OCI-LY7 (cell line): ENCODE measurements around the gene ANKFN1. TPM values are rescaled to one million over a fixed set of nuclear protein-coding genes. Genes with fewer than 3 reads are reported as not detected.

Source experiments
- BruUV-seq: library from RNA; stranded (reverse); fragments of 400-500 nt; replicated peaks from 2 replicates; lab custom pipeline; 2021; lab: Mats Ljungman, UMichigan
- CTCF ChIA-PET: fragments of 300-600 bp; sonication (Branson Sonifier 250); formaldehyde crosslinking; loops from one replicate; lab custom pipeline; 2022; ENCODE audit warnings: antibody characterized with exemption; ENCODE audit not compliant: unreplicated experiment; lab: Charles Lee
- POLR2A ChIA-PET: fragments of 300-600 bp; sonication (Branson Sonifier 250); formaldehyde crosslinking; loops from one replicate; lab custom pipeline; 2022; ENCODE audit warnings: antibody characterized with exemption; lab: Charles Lee
- DNase-seq: peaks from one replicate; pipeline ENCODE4 v3.0.0-alpha.2; 2015; ENCODE audit warnings: low spot score
- H2AFZ ChIP-seq: fragments of 200-600 bp; sonication (generic), shearing (Covaris generic); 2 replicates; pipeline ENCODE4 v1.6.1; 2014; ENCODE audit warnings: mild to moderate bottlenecking, antibody characterized with exemption, low read length, moderate library complexity
- H3K27ac ChIP-seq: fragments of 200-600 bp; sonication (generic); 2 replicates; pipeline ENCODE4 v1.5.1; 2014; ENCODE audit warnings: mixed run types, low read depth, mild to moderate bottlenecking, moderate library complexity, low read length, inconsistent platforms; ENCODE audit not compliant: poor library complexity, severe bottlenecking
- H3K36me3 ChIP-seq: fragments of 200-600 bp; sonication (generic); 2 replicates; pipeline ENCODE4 v1.6.1; 2014; ENCODE audit warnings: mild to moderate bottlenecking, antibody characterized with exemption, low read length, moderate library complexity, mixed read lengths; ENCODE audit not compliant: insufficient read depth
- H3K4me1 ChIP-seq: fragments of 200-600 bp; sonication (generic); 2 replicates; pipeline ENCODE4 v1.5.1; 2014; ENCODE audit warnings: mild to moderate bottlenecking, low read length; ENCODE audit not compliant: insufficient read depth, poor library complexity, severe bottlenecking
- H3K4me2 ChIP-seq: fragments of 200-600 bp; sonication (generic); 2 replicates; pipeline ENCODE4 v1.6.1; 2014; ENCODE audit warnings: mild to moderate bottlenecking, low read length
- H3K4me3 ChIP-seq: fragments of 200-600 bp; sonication (generic); 2 replicates; pipeline ENCODE4 v1.5.1; 2014; ENCODE audit warnings: mild to moderate bottlenecking, low read depth, low read length; ENCODE audit not compliant: poor library complexity, severe bottlenecking
- H3K79me2 ChIP-seq: fragments of 200-600 bp; sonication (generic); 2 replicates; pipeline ENCODE4 v1.6.1; 2016; ENCODE audit warnings: low read depth, mild to moderate bottlenecking, low read length, moderate library complexity, mixed read lengths; ENCODE audit not compliant: insufficient read depth
- H3K9me2 ChIP-seq: fragments of 200-600 bp; sonication (generic); 2 replicates; pipeline ENCODE4 v1.6.1; 2016; ENCODE audit warnings: mild to moderate bottlenecking, low read length, mixed read lengths; ENCODE audit not compliant: insufficient read depth
- H3K9me3 ChIP-seq: fragments of 200-600 bp; sonication (generic); 2 replicates; pipeline ENCODE4 v1.6.1; 2014; ENCODE audit warnings: mild to moderate bottlenecking, mixed run types, low read length, mixed read lengths
- H4K20me1 ChIP-seq: fragments of 200-600 bp; sonication (generic); 2 replicates; pipeline ENCODE4 v1.6.1; 2014; ENCODE audit warnings: mild to moderate bottlenecking, antibody characterized with exemption, low read length, moderate library complexity, mixed read lengths; ENCODE audit not compliant: insufficient read depth
- EZH2phosphoT487 ChIP-seq: fragments of 200-600 bp; sonication (generic); IDR thresholded peaks from 2 replicates; pipeline ENCODE4 v1.6.1; 2018; ENCODE audit warnings: low read depth, borderline replicate concordance, mild to moderate bottlenecking, mixed run types, antibody characterized with exemption, low read length, moderate library complexity, mixed read lengths
- intact Hi-C: fragments of 100-400 bp; cut with micrococcal nuclease; formaldehyde crosslinking; loops from one replicate; pipeline ENCODE4 v1.10.0; 2022; ENCODE audit not compliant: unreplicated experiment
- total RNA-seq, 2 experiments: library from RNA; depleted of rRNA in 1 of 2; stranded (reverse); fragments of >200 nt in 1 of 2; shearing (Covaris generic) in 1 of 2; gene quantifications; 2 replicates each; pipeline ENCODE4 v1.2.3, GENCODE V29; 2014 to 2022
- TF ChIP-seq, protein P1 (sequence below): fragments of 200-600 bp; sonication (generic); conservative IDR thresholded peaks from 2 replicates; pipeline ENCODE4 v1.5.1; 2014; ENCODE audit warnings: mild to moderate bottlenecking, antibody characterized with exemption, low read length, moderate library complexity, mixed read lengths

The ANKFN1 gene
- total RNA-seq, 2 experiments from 2014 or later, result 0.67 TPM; not detected in 1

DNA sequence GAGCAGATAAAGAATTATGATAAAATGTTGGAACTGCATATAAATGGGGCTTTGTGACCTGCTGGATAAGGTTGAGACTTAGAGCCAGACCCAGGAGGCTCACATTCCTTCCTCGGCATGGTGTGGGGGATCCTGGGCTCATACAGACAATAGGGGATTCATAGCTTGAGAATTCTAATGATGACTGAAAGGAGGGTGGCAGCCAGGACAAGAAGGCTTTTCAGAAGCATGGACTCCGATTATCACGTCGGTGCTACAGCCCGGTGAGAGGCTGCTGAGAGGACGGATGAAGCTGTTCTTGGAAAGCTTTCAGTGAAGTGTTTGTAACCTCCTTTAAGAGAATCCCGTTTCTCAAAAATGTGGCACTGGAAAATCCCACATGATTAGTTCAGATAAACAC is 167.2 kb downstream of the ANKFN1 start:
- Histone ChIP-seq H2AFZ (no peak overlapping the region), H3K9me3 (no peaks in the 10 kb centered on the region), H3K79me2 (no peaks in the 10 kb centered on the region), H3K27ac (no peak overlapping the region), H4K20me1 (no peaks in the 10 kb centered on the region), H3K36me3 (no peaks in the 10 kb centered on the region), H3K4me3 (no peak overlapping the region), H3K4me1 (no peaks in the 10 kb centered on the region), H3K9me2 (no peaks in the 10 kb centered on the region), H3K4me2 (no peak overlapping the region)
- no TSS peak for BruUV-seq
- POLR2A ChIA-PET, result interaction anchor here (0.6 kb wide), 1 partner anchor 1013 kb away, joined by 3 read pairs; no protein-coding TSS in a partner anchor
- CTCF ChIA-PET, result no interaction called here
- intact Hi-C loops, result no loop called here
- no peak for DNase-seq
- TF ChIP-seq, protein P1, sequence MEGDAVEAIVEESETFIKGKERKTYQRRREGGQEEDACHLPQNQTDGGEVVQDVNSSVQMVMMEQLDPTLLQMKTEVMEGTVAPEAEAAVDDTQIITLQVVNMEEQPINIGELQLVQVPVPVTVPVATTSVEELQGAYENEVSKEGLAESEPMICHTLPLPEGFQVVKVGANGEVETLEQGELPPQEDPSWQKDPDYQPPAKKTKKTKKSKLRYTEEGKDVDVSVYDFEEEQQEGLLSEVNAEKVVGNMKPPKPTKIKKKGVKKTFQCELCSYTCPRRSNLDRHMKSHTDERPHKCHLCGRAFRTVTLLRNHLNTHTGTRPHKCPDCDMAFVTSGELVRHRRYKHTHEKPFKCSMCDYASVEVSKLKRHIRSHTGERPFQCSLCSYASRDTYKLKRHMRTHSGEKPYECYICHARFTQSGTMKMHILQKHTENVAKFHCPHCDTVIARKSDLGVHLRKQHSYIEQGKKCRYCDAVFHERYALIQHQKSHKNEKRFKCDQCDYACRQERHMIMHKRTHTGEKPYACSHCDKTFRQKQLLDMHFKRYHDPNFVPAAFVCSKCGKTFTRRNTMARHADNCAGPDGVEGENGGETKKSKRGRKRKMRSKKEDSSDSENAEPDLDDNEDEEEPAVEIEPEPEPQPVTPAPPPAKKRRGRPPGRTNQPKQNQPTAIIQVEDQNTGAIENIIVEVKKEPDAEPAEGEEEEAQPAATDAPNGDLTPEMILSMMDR, result no peak
- no peak for TF ChIP-seq EZH2phosphoT487

DNA sequence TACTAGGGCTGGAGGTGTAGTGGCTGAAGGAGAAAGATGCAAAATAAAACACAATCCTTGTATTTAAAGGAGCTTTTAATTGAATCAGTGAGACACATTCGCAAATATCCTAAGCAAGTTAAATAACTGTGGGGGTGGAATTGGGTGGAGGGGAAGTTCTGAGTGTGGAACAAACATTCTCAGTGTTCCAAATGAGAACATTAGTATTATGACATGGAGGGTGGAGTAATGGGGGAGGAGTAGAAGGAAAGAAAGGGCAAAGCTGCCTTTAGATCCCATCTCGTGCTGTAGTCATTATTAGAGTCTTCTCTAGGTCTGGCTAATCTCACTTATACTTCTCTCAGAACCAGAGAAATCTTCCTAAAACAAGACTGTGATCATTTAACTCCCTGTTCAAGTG is 169.7 kb downstream of the ANKFN1 start:
- no peak overlapping the region for H3K4me2 ChIP-seq
- no peaks in the 10 kb centered on the region for H3K9me2 ChIP-seq
- CTCF ChIA-PET, result no interaction called here
- POLR2A ChIA-PET, result interaction anchor here (0.8 kb wide), 1 partner anchor 23 kb away, joined by 4 read pairs; no protein-coding TSS in a partner anchor
- H2AFZ ChIP-seq, result no peak overlapping the region
- intact Hi-C loops, result no loop called here
- TF ChIP-seq, protein P1, result no peak
- TF ChIP-seq EZH2phosphoT487, result no peak
- no peaks in the 10 kb centered on the region for H3K4me1 ChIP-seq
- DNase-seq, result no peak
- no peaks in the 10 kb centered on the region for H3K36me3 ChIP-seq
- H3K79me2 ChIP-seq, result no peaks in the 10 kb centered on the region
- no peak overlapping the region for H3K27ac ChIP-seq
- H3K4me3 ChIP-seq, result no peak overlapping the region
- H3K9me3 ChIP-seq, result no peaks in the 10 kb centered on the region
- no TSS peak for BruUV-seq
- no peaks in the 10 kb centered on the region for H4K20me1 ChIP-seq

DNA sequence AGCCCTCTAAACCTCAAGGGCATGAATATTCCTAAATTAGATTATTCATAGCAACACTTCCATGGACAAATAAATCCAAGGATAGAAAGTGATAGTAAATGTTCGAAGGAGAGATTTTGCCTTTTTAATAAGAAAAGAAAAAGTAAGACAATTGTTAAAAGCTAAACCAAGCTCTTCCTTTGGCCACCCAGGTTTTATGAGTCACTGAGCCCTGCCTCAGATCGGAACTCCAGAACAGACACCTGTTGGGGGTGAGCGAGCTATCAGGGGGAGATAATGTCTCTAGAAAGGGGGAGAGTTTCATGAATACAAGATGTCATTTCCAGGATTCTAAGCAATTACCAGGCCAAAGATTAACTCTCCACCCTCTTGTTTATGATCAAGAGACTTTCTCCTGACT is 171.4 kb downstream of the ANKFN1 start:
- TF ChIP-seq, protein P1, result no peak
- TF ChIP-seq EZH2phosphoT487, result no peak
- BruUV-seq, result no TSS peak
- CTCF ChIA-PET, result no interaction called here

More for the DNA sequence above, 171.4 kb downstream of the ANKFN1 start:
- H3K4me1 ChIP-seq, result no peaks in the 10 kb centered on the region
- intact Hi-C loops, result no loop called here
- no peaks in the 10 kb centered on the region for H3K36me3 ChIP-seq
- H3K4me2 ChIP-seq, result no peak overlapping the region
- DNase-seq, result no peak
- no peaks in the 10 kb centered on the region for H3K9me3 ChIP-seq
- H3K79me2 ChIP-seq, result no peaks in the 10 kb centered on the region
- H3K27ac ChIP-seq, result no peak overlapping the region
- no peak overlapping the region for H2AFZ ChIP-seq
- POLR2A ChIA-PET, result no interaction called here
- H3K9me2 ChIP-seq, result no peaks in the 10 kb centered on the region
- H3K4me3 ChIP-seq, result no peak overlapping the region
- no peaks in the 10 kb centered on the region for H4K20me1 ChIP-seq
